PC-9 (cell line): Measurements from ENCODE around the gene INAVA. TPM values are rescaled to one million over a fixed set of nuclear protein-coding genes. Genes with fewer than 3 reads are reported as not detected.

ENCODE experiments used
- BruUV-seq: library from RNA; stranded (reverse); fragments of 400-500 nt; replicated peaks from 2 replicates; lab custom pipeline; 2021; lab: Mats Ljungman, UMichigan
- CTCF ChIA-PET: fragments of 300-600 bp; sonication (Branson Sonifier 250); formaldehyde crosslinking; loops from one replicate; lab custom pipeline; 2022; ENCODE audit warnings: antibody characterized with exemption; lab: Charles Lee
- POLR2A ChIA-PET: fragments of 300-600 bp; sonication (Branson Sonifier 250); formaldehyde crosslinking; loops from one replicate; lab custom pipeline; 2022; ENCODE audit warnings: antibody characterized with exemption; ENCODE audit not compliant: unreplicated experiment; lab: Charles Lee
- DNase-seq, 2 experiments: peaks; one replicate each; pipeline versions ENCODE4 v3.0.0 to v3.0.0-alpha.2; 2015 to 2022; ENCODE audit warnings: mixed read lengths in 1 of 2
- H2AFZ ChIP-seq: fragments of 200-600 bp; sonication (generic); 2 replicates; pipeline ENCODE4 v1.8.1; 2017; ENCODE audit warnings: antibody characterized with exemption
- H3F3A ChIP-seq: fragments of 200-600 bp; sonication (generic); 2 replicates; pipeline ENCODE4 v1.8.1; 2017; ENCODE audit warnings: antibody characterized with exemption, mild to moderate bottlenecking, low read depth; ENCODE audit not compliant: insufficient read depth
- H3K27ac ChIP-seq: fragments of 200-600 bp; sonication (generic); 2 replicates; pipeline ENCODE4 v1.6.1; 2016; ENCODE audit warnings: mixed run types
- H3K27me3 ChIP-seq: fragments of 200-600 bp; sonication (generic); 2 replicates; pipeline ENCODE4 v1.6.1; 2016; ENCODE audit warnings: low read depth, mixed run types; ENCODE audit not compliant: insufficient read depth
- H3K36me3 ChIP-seq: fragments of 200-600 bp; sonication (generic); 2 replicates; pipeline ENCODE4 v1.6.1; 2016; ENCODE audit warnings: low read depth, mixed run types
- H3K4me1 ChIP-seq: fragments of 200-600 bp; sonication (generic); replicated peaks from 2 replicates; pipeline ENCODE4 v1.6.1; 2016; ENCODE audit warnings: mixed run types; ENCODE audit not compliant: insufficient read depth
- H3K4me2 ChIP-seq: fragments of 200-600 bp; sonication (generic); 2 replicates; pipeline ENCODE4 v1.6.1; 2017; ENCODE audit warnings: mixed run types
- H3K4me3 ChIP-seq: fragments of 200-600 bp; sonication (generic); 2 replicates; pipeline ENCODE4 v1.6.1; 2016; ENCODE audit warnings: mixed run types
- H3K79me2 ChIP-seq: fragments of 200-600 bp; sonication (generic); 2 replicates; pipeline ENCODE4 v1.6.1; 2017; ENCODE audit warnings: low read depth, mixed run types
- H3K9me2 ChIP-seq: fragments of 200-600 bp; sonication (generic); 2 replicates; pipeline ENCODE4 v1.8.1; 2017; ENCODE audit warnings: mild to moderate bottlenecking; ENCODE audit not compliant: insufficient read depth
- H3K9me3 ChIP-seq: fragments of 200-600 bp; sonication (generic); 2 replicates; pipeline ENCODE4 v1.8.1; 2016; ENCODE audit warnings: low read depth; ENCODE audit not compliant: insufficient read depth
- H4K20me1 ChIP-seq: fragments of 200-600 bp; sonication (generic); 2 replicates; pipeline ENCODE4 v1.8.1; 2017; ENCODE audit not compliant: insufficient read depth
- CTCF ChIP-seq: fragments of 200-600 bp; sonication (generic); conservative IDR thresholded peaks from 2 replicates; pipeline ENCODE4 v1.6.1; 2017; ENCODE audit warnings: mixed run types, antibody characterized with exemption, mild to moderate bottlenecking, moderate library complexity
- EZH2 ChIP-seq: fragments of 200-600 bp; sonication (generic); IDR thresholded peaks from 2 replicates; pipeline ENCODE4 v1.8.0; 2017; ENCODE audit warnings: antibody characterized with exemption, low read depth
- intact Hi-C: fragments of 100-400 bp; cut with micrococcal nuclease; formaldehyde crosslinking; loops from one replicate; pipeline ENCODE4 v1.10.0; 2022; ENCODE audit not compliant: unreplicated experiment
- total RNA-seq: library from RNA; stranded (reverse); gene quantifications from 2 replicates; pipeline ENCODE4 v1.2.3, GENCODE V29; 2021

INAVA gene
- total RNA-seq, 1 experiment from 2014 or later: 49.8 TPM

- Histone ChIP-seq H3K27ac (no peak overlapping the region), H3K36me3 (no peaks in the 10 kb centered on the region), H3K4me2 (no peak overlapping the region), H4K20me1 (no peaks in the 10 kb centered on the region), H2AFZ (no peak overlapping the region), H3K4me3 (no peak overlapping the region), H3F3A (no peaks in the 10 kb centered on the region), H3K4me1 (no peaks in the 10 kb centered on the region), H3K9me2 (no peaks in the 10 kb centered on the region), H3K79me2 (no peaks in the 10 kb centered on the region), H3K9me3 (no peaks in the 10 kb centered on the region), H3K27me3 (no peaks in the 10 kb centered on the region)
- intact Hi-C loops: no loop called here
- no peak for DNase-seq
- BruUV-seq: no TSS peak
- ChIA-PET POLR2A (no interaction called here), CTCF (interaction anchor here (1.0 kb wide), 1 partner anchor 13 kb away, joined by 5 read pairs; no protein-coding TSS in a partner anchor)
- TF ChIP-seq EZH2 (no peak), CTCF (no peak)
These were observed 63.9 kb downstream of the INAVA start for GRCh38 chr1:200958597-200958996.

GRCh38 chr1:200959411-200959921, 64.8 kb downstream of the INAVA start:
- Histone ChIP-seq H4K20me1 (no peaks in the 10 kb centered on the region), H3K9me3 (no peaks in the 10 kb centered on the region), H3K4me2 (no peak overlapping the region), H3K4me1 (no peaks in the 10 kb centered on the region), H3K36me3 (no peaks in the 10 kb centered on the region), H3K4me3 (no peak overlapping the region), H3K27ac (no peak overlapping the region), H2AFZ (no peak overlapping the region), H3K9me2 (no peaks in the 10 kb centered on the region), H3K79me2 (no peaks in the 10 kb centered on the region), H3F3A (no peaks in the 10 kb centered on the region), H3K27me3 (no peaks in the 10 kb centered on the region)
- no peak for DNase-seq
- no TSS peak for BruUV-seq
- ChIA-PET POLR2A (no interaction called here), CTCF (interaction anchor here (0.9 kb wide), 1 partner anchor 12 kb away, joined by 3 read pairs; no protein-coding TSS in a partner anchor)
- no peak for TF ChIP-seq EZH2
- no peak for TF ChIP-seq CTCF
- intact Hi-C loops: no loop called here

GRCh38 chr1:200960236-200960947, 65.7 kb downstream of the INAVA start:
- TF ChIP-seq CTCF (no peak), EZH2 (no peak)
- Histone ChIP-seq H3K27me3 (no peaks in the 10 kb centered on the region), H3K9me3 (no peaks in the 10 kb centered on the region), H3K4me3 (no peak overlapping the region), H3F3A (no peaks in the 10 kb centered on the region), H2AFZ (no peak overlapping the region), H3K27ac (no peak overlapping the region), H3K36me3 (no peaks in the 10 kb centered on the region), H4K20me1 (no peaks in the 10 kb centered on the region), H3K9me2 (no peaks in the 10 kb centered on the region), H3K4me1 (no peaks in the 10 kb centered on the region), H3K4me2 (no peak overlapping the region), H3K79me2 (no peaks in the 10 kb centered on the region)
- no peak for DNase-seq
- ChIA-PET POLR2A (interaction anchor here (0.6 kb wide), 1 partner anchor 28 kb away, joined by 4 read pairs; no protein-coding TSS in a partner anchor), CTCF (interaction anchor here (0.9 kb wide), 1 partner anchor 11 kb away, joined by 3 read pairs; no protein-coding TSS in a partner anchor)
- intact Hi-C loops: no loop called here
- no TSS peak for BruUV-seq
